ENCODE measurements around the gene CPXM1. TPM values are rescaled to one million over a fixed set of nuclear protein-coding genes. Genes with fewer than 3 reads are reported as not detected.

Gene CPXM1
- polyA plus RNA-seq = 1 to 10 TPM in 1 of 3 donors, under 1 TPM in 1, not detected in 1; 0.74 to 1.2 TPM

GRCh38 chr20:2800521-2801285 is at the start of gene CPXM1:
Gene CPXM1 (minus strand): TSS chr20:2800627. CDS start chr20:2800572, 55 bp downstream.
- H3K4me3 Mint-ChIP-seq = peak within 1 kb of the TSS; percentile 86 to 96 (median 88)
- peaks cover 25 to 27% (median 27%) of the 10 kb centered on the region in 3 donors for H3K27me3 Mint-ChIP-seq (ENCODE audit: low read depth in 3 of 3)
- peaks cover 0 to 2% (median 0%) of the 10 kb centered on the region in 6 donors for H3K9me3 Mint-ChIP-seq
- H3K27ac Mint-ChIP-seq = peak within 1 kb of the TSS in 3 of 6 donors; percentile 2 to 80 (median 14)
- H3K4me1 Mint-ChIP-seq = peaks cover 21 to 22% of the 10 kb centered on the region in 2 donors
- DNase-seq = peak in 2 of 3 donors; percentile 15 to 22
- H3K36me3 Mint-ChIP-seq = peaks cover 0 to 4% (median 0%) of the 10 kb centered on the region in 3 donors

- no peaks in the 10 kb centered on the region for H3K36me3 Mint-ChIP-seq
- peak overlapping the region in 3 of 6 donors; percentile 24 to 60 (median 45) for H3K27ac Mint-ChIP-seq
- no peak overlapping the region for H3K4me3 Mint-ChIP-seq
- DNase-seq = no peak
- no peaks in the 10 kb centered on the region for H3K9me3 Mint-ChIP-seq
- peaks cover 48 to 53% of the 10 kb centered on the region in 2 donors for H3K4me1 Mint-ChIP-seq
- H3K27me3 Mint-ChIP-seq (ENCODE audit: low read depth in 3 of 3) = peaks cover 3 to 5% (median 5%) of the 10 kb centered on the region in 3 donors
These were observed 49.1 kb upstream of the CPXM1 start for GRCh38 chr20:2849529-2849928.

GRCh38 chr20:2847802-2848201 is 47.4 kb upstream of the CPXM1 start:
- DNase-seq = no peak
- Mint-ChIP-seq H3K36me3 (no peaks in the 10 kb centered on the region), H3K9me3 (no peaks in the 10 kb centered on the region), H3K4me1 (peaks cover 46 to 60% of the 10 kb centered on the region in 2 donors), H3K27me3 (ENCODE audit: low read depth in 3 of 3) (peaks cover 3 to 5% (median 3%) of the 10 kb centered on the region in 3 donors), H3K27ac (peak overlapping the region in 3 of 6 donors; percentile 21 to 75 (median 24)), H3K4me3 (no peak overlapping the region)

- no peak overlapping the region for H3K4me3 Mint-ChIP-seq
- no peaks in the 10 kb centered on the region for H3K9me3 Mint-ChIP-seq
- no peaks in the 10 kb centered on the region for H3K36me3 Mint-ChIP-seq
- peaks cover 35 to 49% of the 10 kb centered on the region in 2 donors for H3K4me1 Mint-ChIP-seq
- peak overlapping the region in 3 of 6 donors; percentile 16 to 57 (median 50) for H3K27ac Mint-ChIP-seq
- DNase-seq = no peak
- peaks cover 0 to 5% (median 1%) of the 10 kb centered on the region in 3 donors for H3K27me3 Mint-ChIP-seq (ENCODE audit: low read depth in 3 of 3)
These were observed 46.3 kb upstream of the CPXM1 start for GRCh38 chr20:2846698-2847097.

GRCh38 chr20:2845607-2846006 is 45.2 kb upstream of the CPXM1 start:
- peaks cover 2 to 4% (median 3%) of the 10 kb centered on the region in 3 donors for H3K27me3 Mint-ChIP-seq (ENCODE audit: low read depth in 3 of 3)
- H3K27ac Mint-ChIP-seq = peak overlapping the region in 4 of 6 donors; percentile 10 to 72 (median 42)
- peaks cover 34 to 45% of the 10 kb centered on the region in 2 donors for H3K4me1 Mint-ChIP-seq
- no peak for DNase-seq
- no peak overlapping the region for H3K4me3 Mint-ChIP-seq
- H3K36me3 Mint-ChIP-seq = no peaks in the 10 kb centered on the region
- no peaks in the 10 kb centered on the region for H3K9me3 Mint-ChIP-seq

GRCh38 chr20:2840967-2841531 is 40.6 kb upstream of the CPXM1 start:
- Mint-ChIP-seq H3K36me3 (peaks cover 8 to 9% (median 9%) of the 10 kb centered on the region in 3 donors), H3K4me1 (peaks cover 42 to 43% of the 10 kb centered on the region in 2 donors), H3K27me3 (ENCODE audit: low read depth in 3 of 3) (peaks cover 0 to 8% (median 6%) of the 10 kb centered on the region in 3 donors), H3K4me3 (peak overlapping the region; percentile 89 to 93 (median 91)), H3K9me3 (no peaks in the 10 kb centered on the region), H3K27ac (peak overlapping the region; percentile 74 to 93 (median 88))
- DNase-seq = no peak

GRCh38 chr20:2840138-2840966 is 39.9 kb upstream of the CPXM1 start, which contains the start of the genes PCED1A and VPS16:
Gene PCED1A (minus strand): TSS chr20:2840655. CDS start chr20:2839912, 743 bp downstream.
Gene VPS16 (plus strand): TSS chr20:2840745. CDS start chr20:2840775, 30 bp downstream.
- Mint-ChIP-seq H3K36me3 (peaks cover 8 to 9% (median 9%) of the 10 kb centered on the region in 3 donors), H3K9me3 (no peaks in the 10 kb centered on the region), H3K27ac (peak within 1 kb of the TSS; percentile 81 to 93 (median 89)), H3K4me3 (peak within 1 kb of the TSS; percentile 89 to 93 (median 91)), H3K27me3 (ENCODE audit: low read depth in 3 of 3) (peaks cover 0 to 12% (median 6%) of the 10 kb centered on the region in 3 donors), H3K4me1 (peaks cover 41 to 43% of the 10 kb centered on the region in 2 donors)
- DNase-seq = peak; percentile 85 to 88 (median 88)

- Mint-ChIP-seq H3K9me3 (no peaks in the 10 kb centered on the region), H3K4me3 (peak overlapping the region; percentile 83 to 89 (median 86)), H3K4me1 (peaks cover 35 to 38% of the 10 kb centered on the region in 2 donors), H3K36me3 (peaks cover 9 to 14% (median 9%) of the 10 kb centered on the region in 3 donors), H3K27ac (peak overlapping the region; percentile 77 to 92 (median 88)), H3K27me3 (ENCODE audit: low read depth in 3 of 3) (peaks cover 0 to 12% (median 6%) of the 10 kb centered on the region in 3 donors)
- no peak for DNase-seq
These were observed 39.3 kb upstream of the CPXM1 start for GRCh38 chr20:2839732-2840137.

- peaks cover 28 to 32% of the 10 kb centered on the region in 2 donors for H3K4me1 Mint-ChIP-seq
- H3K27ac Mint-ChIP-seq = peak overlapping the region; percentile 77 to 92 (median 88)
- peaks cover 0 to 13% (median 6%) of the 10 kb centered on the region in 3 donors for H3K27me3 Mint-ChIP-seq (ENCODE audit: low read depth in 3 of 3)
- peak overlapping the region; percentile 83 to 89 (median 86) for H3K4me3 Mint-ChIP-seq
- peaks cover 9 to 14% (median 9%) of the 10 kb centered on the region in 3 donors for H3K36me3 Mint-ChIP-seq
- no peak for DNase-seq
- no peaks in the 10 kb centered on the region for H3K9me3 Mint-ChIP-seq
These were observed 38.6 kb upstream of the CPXM1 start for GRCh38 chr20:2838847-2839671.

- H3K9me3 Mint-ChIP-seq = no peaks in the 10 kb centered on the region
- peak overlapping the region; percentile 30 to 67 (median 52) for H3K4me3 Mint-ChIP-seq
- peaks cover 0 to 14% (median 6%) of the 10 kb centered on the region in 3 donors for H3K27me3 Mint-ChIP-seq (ENCODE audit: low read depth in 3 of 3)
- H3K27ac Mint-ChIP-seq = peak overlapping the region in 1 of 6 donors; percentile 78
- H3K4me1 Mint-ChIP-seq = peaks cover 20 to 29% of the 10 kb centered on the region in 2 donors
- peaks cover 9 to 14% (median 9%) of the 10 kb centered on the region in 3 donors for H3K36me3 Mint-ChIP-seq
- DNase-seq = no peak
These were observed 37.9 kb upstream of the CPXM1 start for GRCh38 chr20:2838170-2838797.

- Mint-ChIP-seq H3K4me1 (peaks cover 17 to 29% of the 10 kb centered on the region in 2 donors), H3K9me3 (no peaks in the 10 kb centered on the region), H3K27ac (peak overlapping the region in 3 of 6 donors; percentile 62 to 78 (median 70)), H3K27me3 (ENCODE audit: low read depth in 3 of 3) (peaks cover 0 to 15% (median 6%) of the 10 kb centered on the region in 3 donors), H3K36me3 (peaks cover 9 to 14% (median 9%) of the 10 kb centered on the region in 3 donors), H3K4me3 (peak overlapping the region in 2 of 5 donors; percentile 21 to 67)
- no peak for DNase-seq
These were observed 37.0 kb upstream of the CPXM1 start for GRCh38 chr20:2837221-2837960.
